WTC11 (cell line): Measurements from ENCODE around the gene HEPHL1. TPM values are rescaled to one million over a fixed set of nuclear protein-coding genes. Genes with fewer than 3 reads are reported as not detected.
"Not testable (repeated sequence)": the region's sequence is repeated elsewhere in the genome, so short reads cannot be mapped to it uniquely, and the experiment has no call there.

Source experiments
- ATAC-seq: fragments of 200-7000 bp; cut with Tn5 transposase; 2 replicates; pipeline ENCODE4 v1.10.0; 2021; ENCODE audit warnings: mild to moderate bottlenecking, moderate library complexity
- CTCF ChIA-PET: fragments of 300-600 bp; sonication (Branson Sonifier 250); formaldehyde crosslinking; loops from one replicate; lab custom pipeline; 2021; ENCODE audit warnings: antibody characterized with exemption; lab: Charles Lee
- POLR2A ChIA-PET: fragments of 350-600 bp; sonication (Branson Sonifier 250); formaldehyde crosslinking; loops from one replicate; lab custom pipeline; 2021; ENCODE audit warnings: antibody characterized with exemption; lab: Charles Lee
- DNase-seq: peaks from one replicate; pipeline ENCODE4 v3.0.0; 2021; ENCODE audit warnings: low spot score
- H3K27ac Mint-ChIP-seq: 2 replicates; pipeline ENCODE4 v1.8.0; 2021; ENCODE audit warnings: mixed read lengths
- H3K27me3 Mint-ChIP-seq: 2 replicates; pipeline ENCODE4 v1.8.0; 2021; ENCODE audit warnings: low read depth, mild to moderate bottlenecking, moderate library complexity, mixed read lengths
- H3K36me3 Mint-ChIP-seq: 2 replicates; pipeline ENCODE4 v1.8.0; 2021; ENCODE audit warnings: mixed read lengths
- H3K4me1 Mint-ChIP-seq: 2 replicates; pipeline ENCODE4 v1.8.0; 2022; ENCODE audit warnings: mixed read lengths
- H3K4me3 Mint-ChIP-seq: 2 replicates; pipeline ENCODE4 v1.8.0; 2021; ENCODE audit warnings: mild to moderate bottlenecking, moderate library complexity, mixed read lengths
- H3K9me3 Mint-ChIP-seq: 2 replicates; pipeline ENCODE4 v1.8.0; 2021; ENCODE audit warnings: mixed read lengths
- GTF2I ChIP-seq: fragments of 250-450 bp; sonication (Bioruptor Pico); conservative IDR thresholded peaks from 2 replicates; pipeline ENCODE4 v1.4.0; 2021; ENCODE audit warnings: mild to moderate bottlenecking
- MYBL2 ChIP-seq: sonication (generic); formaldehyde crosslinking; IDR thresholded peaks from 2 replicates; pipeline ENCODE4 v1.8.1; 2023; ENCODE audit warnings: mild to moderate bottlenecking, moderate library complexity, missing genetic modification reagents
- SMAD4 ChIP-seq: sonication (generic); formaldehyde crosslinking; IDR thresholded peaks from 2 replicates; pipeline ENCODE4 v1.8.0; 2022; ENCODE audit warnings: mild to moderate bottlenecking, missing genetic modification reagents
- SP1 ChIP-seq: sonication (generic); formaldehyde crosslinking; conservative IDR thresholded peaks from 2 replicates; pipeline ENCODE4 v1.8.1; 2022; ENCODE audit warnings: missing genetic modification reagents
- total RNA-seq: library from RNA; stranded (reverse); gene quantifications from 3 replicates; pipeline ENCODE4 v1.2.3, GENCODE V29; 2021
- TF ChIP-seq, protein P1 (sequence below): sonication (generic); formaldehyde crosslinking; IDR thresholded peaks from 2 replicates; pipeline ENCODE4 v1.8.1; 2022; ENCODE audit warnings: missing genetic modification reagents, borderline replicate concordance

HEPHL1 gene
- total RNA-seq, 1 experiment from 2014 or later: 0.13 TPM

DNA sequence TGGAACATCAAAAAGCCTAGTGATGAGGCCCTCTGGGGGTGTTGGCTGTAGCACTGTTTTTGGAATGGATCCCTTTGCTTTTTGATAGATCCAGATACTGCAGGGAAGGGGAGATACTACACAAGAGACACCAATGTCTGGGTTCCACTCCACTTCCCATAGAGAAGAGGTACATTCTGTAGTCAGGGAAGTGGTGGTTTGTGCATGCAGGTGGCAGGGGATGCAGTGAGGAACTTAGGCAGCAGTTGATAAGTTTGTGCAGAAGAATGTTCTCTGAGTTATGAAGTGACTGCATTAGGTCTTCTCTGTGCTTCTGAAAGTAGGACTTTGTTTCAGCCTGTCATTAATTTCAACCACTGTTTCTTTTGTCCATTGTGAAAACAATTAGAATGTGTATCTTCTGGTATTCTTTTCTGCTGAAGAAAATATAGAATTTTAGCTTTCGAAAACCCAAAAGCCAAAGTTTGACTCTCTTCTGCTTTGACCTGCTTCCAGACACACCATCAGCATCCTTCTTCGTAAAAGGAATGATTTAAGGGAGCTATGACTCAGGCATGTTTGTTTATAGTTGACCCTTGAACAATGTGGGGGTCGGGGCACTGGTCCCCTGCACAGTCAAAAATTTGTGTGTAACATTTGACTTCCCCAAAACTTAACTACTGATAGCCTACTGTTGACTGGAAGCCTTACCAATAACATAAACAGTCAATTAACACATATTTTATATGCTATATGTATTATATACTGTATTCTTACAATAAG lies 133.1 kb downstream of the HEPHL1 start (continued):
- TF ChIP-seq, protein P1, sequence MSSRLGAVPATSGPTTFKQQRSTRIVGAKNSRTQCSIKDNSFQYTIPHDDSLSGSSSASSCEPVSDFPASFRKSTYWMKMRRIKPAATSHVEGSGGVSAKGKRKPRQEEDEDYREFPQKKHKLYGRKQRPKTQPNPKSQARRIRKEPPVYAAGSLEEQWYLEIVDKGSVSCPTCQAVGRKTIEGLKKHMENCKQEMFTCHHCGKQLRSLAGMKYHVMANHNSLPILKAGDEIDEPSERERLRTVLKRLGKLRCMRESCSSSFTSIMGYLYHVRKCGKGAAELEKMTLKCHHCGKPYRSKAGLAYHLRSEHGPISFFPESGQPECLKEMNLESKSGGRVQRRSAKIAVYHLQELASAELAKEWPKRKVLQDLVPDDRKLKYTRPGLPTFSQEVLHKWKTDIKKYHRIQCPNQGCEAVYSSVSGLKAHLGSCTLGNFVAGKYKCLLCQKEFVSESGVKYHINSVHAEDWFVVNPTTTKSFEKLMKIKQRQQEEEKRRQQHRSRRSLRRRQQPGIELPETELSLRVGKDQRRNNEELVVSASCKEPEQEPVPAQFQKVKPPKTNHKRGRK: no peak
- TF ChIP-seq SMAD4 (CRISPR knock-in tag) (no peak), GTF2I (CRISPR knock-in tag) (no peak), MYBL2 (CRISPR knock-in tag) (no peak), SP1 (no peak)

DNA sequence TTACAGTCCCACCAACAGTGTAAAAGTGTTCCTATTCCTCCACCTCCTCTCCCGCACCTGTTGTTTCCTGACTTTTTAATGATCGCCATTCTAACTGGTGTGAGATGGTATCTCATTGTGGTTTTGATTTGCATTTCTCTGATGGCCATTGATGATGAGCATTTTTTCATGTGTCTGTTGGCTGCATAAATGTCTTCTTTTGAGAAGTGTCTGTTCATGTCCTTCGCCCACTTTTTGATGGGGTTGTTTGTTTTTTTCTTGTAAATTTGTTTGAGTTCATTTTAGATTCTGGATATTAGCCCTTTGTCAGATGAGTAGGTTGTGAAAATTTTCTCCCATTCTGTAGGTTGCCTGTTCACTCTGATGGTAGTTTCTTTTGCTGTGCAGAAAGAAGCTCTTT lies 136.2 kb downstream of the HEPHL1 start:
- H3K36me3 Mint-ChIP-seq: peaks cover 61% of the 10 kb centered on the region
- peaks cover 23% of the 10 kb centered on the region for H3K4me1 Mint-ChIP-seq
- H3K4me3 Mint-ChIP-seq, POLR2A ChIA-PET, ATAC-seq, H3K27me3 Mint-ChIP-seq, DNase-seq, H3K27ac Mint-ChIP-seq, CTCF ChIA-PET: not testable (repeated sequence)
- peaks cover 27% of the 10 kb centered on the region for H3K9me3 Mint-ChIP-seq

Other genes starting within 250 kb of the HEPHL1 start
- gene MED17, start 237.1 kb upstream of the HEPHL1 start, total RNA-seq: 25.3 to 30.5 TPM (median 29.6 TPM) in 3 replicates
- gene VSTM5, start 170.7 kb upstream of the HEPHL1 start, total RNA-seq: 0.27 to 0.35 TPM (median 0.32 TPM) in 3 replicates
- gene PANX1, start 107.5 kb downstream of the HEPHL1 start, total RNA-seq: 21.9 to 22.9 TPM (median 22.2 TPM) in 3 replicates